ENCODE data around the gene SRRM4.

SRRM4 gene

GRCh38 chr12:119128527-119128926 is 147.2 kb downstream of the SRRM4 start:
- TF ChIP-seq REST (IDR thresholded peaks at IDR 0.05; ENCODE audit: low read depth) (no peak), RAD21 (IDR thresholded peaks at IDR 0.05; ENCODE audit: low read depth) (no peak), EP300 (IDR thresholded peaks at IDR 0.05; ENCODE audit: borderline replicate concordance) (no peak), USF1 (IDR thresholded peaks at IDR 0.05) (no peak)

GRCh38 chr12:119129827-119130434 is 148.6 kb downstream of the SRRM4 start:
- TF ChIP-seq TCF12 (IDR thresholded peaks at IDR 0.05; ENCODE audit: low read depth) = no peak
- TF ChIP-seq CEBPB (IDR thresholded peaks at IDR 0.05) = no peak
- no peak for TF ChIP-seq TAF1 (IDR thresholded peaks at IDR 0.05; ENCODE audit: low read depth)
- TF ChIP-seq USF1 (IDR thresholded peaks at IDR 0.05) = no peak
- TF ChIP-seq TEAD4 (IDR thresholded peaks at IDR 0.05) = no peak
- TF ChIP-seq EP300 (IDR thresholded peaks at IDR 0.05; ENCODE audit: borderline replicate concordance) = no peak
- TF ChIP-seq YY1 (IDR thresholded peaks at IDR 0.05; ENCODE audit: low read depth) = no peak

- no peak for TF ChIP-seq MAX (IDR thresholded peaks at IDR 0.05)
- no peak for TF ChIP-seq CREB1 (IDR thresholded peaks at IDR 0.05; ENCODE audit: low read depth)
- no peak for TF ChIP-seq RAD21 (IDR thresholded peaks at IDR 0.05; ENCODE audit: low read depth)
- TF ChIP-seq NFIC (IDR thresholded peaks at IDR 0.05) = no peak
- no peak for TF ChIP-seq EP300 (IDR thresholded peaks at IDR 0.05; ENCODE audit: borderline replicate concordance)
- TF ChIP-seq ZBTB7A (IDR thresholded peaks at IDR 0.05; ENCODE audit: low read depth) = no peak
- no peak for TF ChIP-seq REST (IDR thresholded peaks at IDR 0.05; ENCODE audit: low read depth)
- no peak for TF ChIP-seq TAF1 (IDR thresholded peaks at IDR 0.05; ENCODE audit: low read depth)
- no peak for TF ChIP-seq EGR1 (IDR thresholded peaks at IDR 0.05)
- no peak for TF ChIP-seq TEAD4 (IDR thresholded peaks at IDR 0.05)
- TF ChIP-seq CEBPB (IDR thresholded peaks at IDR 0.05) = no peak
- TF ChIP-seq FOXM1 (IDR thresholded peaks at IDR 0.05; ENCODE audit: borderline replicate concordance, low read depth) = no peak
- TF ChIP-seq YY1 (IDR thresholded peaks at IDR 0.05; ENCODE audit: low read depth) = no peak
Observed at GRCh38 chr12:119130523-119130922, 149.2 kb downstream of the SRRM4 start.

GRCh38 chr12:119134284-119135072 is 153.1 kb downstream of the SRRM4 start:
- TF ChIP-seq EGR1 (IDR thresholded peaks at IDR 0.05) = no peak
- no peak for TF ChIP-seq TEAD4 (IDR thresholded peaks at IDR 0.05)
- no peak for TF ChIP-seq CREB1 (IDR thresholded peaks at IDR 0.05; ENCODE audit: low read depth)
- no peak for TF ChIP-seq USF1 (IDR thresholded peaks at IDR 0.05)
- TF ChIP-seq TCF12 (IDR thresholded peaks at IDR 0.05; ENCODE audit: low read depth) = no peak
- TF ChIP-seq CEBPB (IDR thresholded peaks at IDR 0.05) = no peak
- no peak for TF ChIP-seq TAF1 (IDR thresholded peaks at IDR 0.05; ENCODE audit: low read depth)
- no peak for TF ChIP-seq ZBTB7A (IDR thresholded peaks at IDR 0.05; ENCODE audit: low read depth)
- no peak for TF ChIP-seq EP300 (IDR thresholded peaks at IDR 0.05; ENCODE audit: borderline replicate concordance)
- no peak for TF ChIP-seq YY1 (IDR thresholded peaks at IDR 0.05; ENCODE audit: low read depth)
- TF ChIP-seq FOXM1 (IDR thresholded peaks at IDR 0.05; ENCODE audit: borderline replicate concordance, low read depth) = no peak
- TF ChIP-seq NFIC (IDR thresholded peaks at IDR 0.05) = no peak
- no peak for TF ChIP-seq REST (IDR thresholded peaks at IDR 0.05; ENCODE audit: low read depth)
- TF ChIP-seq MAX (IDR thresholded peaks at IDR 0.05) = no peak
- TF ChIP-seq RAD21 (IDR thresholded peaks at IDR 0.05; ENCODE audit: low read depth) = no peak
